Right lobe of liver (tissue), 4 donors: ENCODE data around the gene LTBP1.

Experiments
- POLR2A ChIP-seq: fragments of 450-650 bp; IDR thresholded peaks from one replicate; pipeline ENCODE4 v1.6.1; 2017; ENCODE audit warnings: antibody characterized with exemption, mild to moderate bottlenecking
- TF ChIP-seq, protein P1 (sequence below), 4 donors: fragments of 200-600 bp in 3 of 4; fragments of 450-650 bp in 1 of 4; IDR thresholded peaks; one replicate each; pipeline versions ENCODE4 v1.5.1 to v1.8.0; 2016 to 2022; ENCODE audit warnings: antibody characterized with exemption in 4 of 4, mild to moderate bottlenecking in 2 of 4
- donor health status: DM: no; HTN: no; CAD: no.
- donor health status: DM: no; HTN: no; CAD: no.
- donor health status: DM: no; HTN: yes; CAD: no.

DNA sequence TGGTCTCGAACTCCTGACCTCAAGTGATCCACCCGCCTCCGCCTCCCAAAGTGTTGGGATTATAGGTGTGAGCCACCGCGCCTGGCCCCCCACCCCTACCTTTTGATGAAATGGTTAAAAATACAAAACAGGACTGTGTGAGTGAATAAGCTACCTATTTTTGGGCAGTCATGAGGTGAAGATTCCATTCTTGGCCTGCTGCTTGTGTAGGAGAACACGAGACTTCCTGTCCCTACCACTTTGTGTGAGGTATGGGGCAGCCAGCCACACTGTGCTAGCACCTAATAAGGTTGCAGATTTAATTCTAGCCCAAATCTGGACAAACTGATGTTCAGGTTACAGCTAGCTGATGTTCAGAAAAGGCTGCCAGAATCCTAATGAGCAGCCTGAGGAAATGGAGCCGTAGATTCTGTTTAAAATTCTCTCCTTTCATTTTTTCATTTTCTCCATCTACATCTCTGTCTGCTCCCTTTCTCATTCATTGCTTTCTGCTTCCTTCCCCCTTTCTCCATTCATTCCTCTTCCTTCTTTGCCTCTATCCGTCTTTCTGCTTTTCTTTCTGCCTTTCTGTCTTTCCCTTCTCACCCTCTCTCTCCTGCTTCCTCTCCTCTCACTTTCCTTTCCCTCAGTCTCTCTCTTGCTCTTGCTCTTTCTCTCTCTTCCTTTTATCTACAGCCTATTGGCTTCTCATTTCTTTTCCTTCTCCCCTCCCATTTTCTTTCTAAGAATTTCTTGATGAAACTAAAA, 4.6 kb upstream of the LTBP1 start:
- TF ChIP-seq, protein P1, sequence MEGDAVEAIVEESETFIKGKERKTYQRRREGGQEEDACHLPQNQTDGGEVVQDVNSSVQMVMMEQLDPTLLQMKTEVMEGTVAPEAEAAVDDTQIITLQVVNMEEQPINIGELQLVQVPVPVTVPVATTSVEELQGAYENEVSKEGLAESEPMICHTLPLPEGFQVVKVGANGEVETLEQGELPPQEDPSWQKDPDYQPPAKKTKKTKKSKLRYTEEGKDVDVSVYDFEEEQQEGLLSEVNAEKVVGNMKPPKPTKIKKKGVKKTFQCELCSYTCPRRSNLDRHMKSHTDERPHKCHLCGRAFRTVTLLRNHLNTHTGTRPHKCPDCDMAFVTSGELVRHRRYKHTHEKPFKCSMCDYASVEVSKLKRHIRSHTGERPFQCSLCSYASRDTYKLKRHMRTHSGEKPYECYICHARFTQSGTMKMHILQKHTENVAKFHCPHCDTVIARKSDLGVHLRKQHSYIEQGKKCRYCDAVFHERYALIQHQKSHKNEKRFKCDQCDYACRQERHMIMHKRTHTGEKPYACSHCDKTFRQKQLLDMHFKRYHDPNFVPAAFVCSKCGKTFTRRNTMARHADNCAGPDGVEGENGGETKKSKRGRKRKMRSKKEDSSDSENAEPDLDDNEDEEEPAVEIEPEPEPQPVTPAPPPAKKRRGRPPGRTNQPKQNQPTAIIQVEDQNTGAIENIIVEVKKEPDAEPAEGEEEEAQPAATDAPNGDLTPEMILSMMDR (IDR thresholded peaks at IDR 0.05): no peak
- no peak for TF ChIP-seq POLR2A
